Measurements from ENCODE around the gene PYGL. TPM values are rescaled to one million over a fixed set of nuclear protein-coding genes. Genes with fewer than 3 reads are reported as not detected.
"Not testable (repeated sequence)": the region's sequence is repeated elsewhere in the genome, so short reads cannot be mapped to it uniquely, and the experiment has no call there.

The PYGL gene
- total and polyA plus RNA-seq, 7 donors, result 21.7 to 49.9 (median 32.1) TPM

- 82 to 92% methylated on average over 2 of the region's 2 CpGs for WGBS, 2 donors
- no peaks in the 10 kb centered on the region for H3K4me1 ChIP-seq
- intact Hi-C loops (cut with DNase I), result no loop called here
- H3K36me3 ChIP-seq, result peaks cover 3 to 62% (median 7%) of the 10 kb centered on the region in 4 donors
- no peaks in the 10 kb centered on the region for H3K9me3 ChIP-seq
- no peak overlapping the region for H3K27ac ChIP-seq
- no peak overlapping the region for H3K4me3 ChIP-seq
- TF ChIP-seq POLR2AphosphoS5 (IDR thresholded peaks at IDR 0.05) (no peak), EP300 (IDR thresholded peaks at IDR 0.05) (no peak), POLR2A (IDR thresholded peaks at IDR 0.05) (no peak), CTCF (IDR thresholded peaks at IDR 0.05) (no peak)
- no peak for DNase-seq
- no peaks in the 10 kb centered on the region for H3K27me3 ChIP-seq
Observed at GRCh38 chr14:50922803-50923202, 21.5 kb downstream of the PYGL start.

DNA sequence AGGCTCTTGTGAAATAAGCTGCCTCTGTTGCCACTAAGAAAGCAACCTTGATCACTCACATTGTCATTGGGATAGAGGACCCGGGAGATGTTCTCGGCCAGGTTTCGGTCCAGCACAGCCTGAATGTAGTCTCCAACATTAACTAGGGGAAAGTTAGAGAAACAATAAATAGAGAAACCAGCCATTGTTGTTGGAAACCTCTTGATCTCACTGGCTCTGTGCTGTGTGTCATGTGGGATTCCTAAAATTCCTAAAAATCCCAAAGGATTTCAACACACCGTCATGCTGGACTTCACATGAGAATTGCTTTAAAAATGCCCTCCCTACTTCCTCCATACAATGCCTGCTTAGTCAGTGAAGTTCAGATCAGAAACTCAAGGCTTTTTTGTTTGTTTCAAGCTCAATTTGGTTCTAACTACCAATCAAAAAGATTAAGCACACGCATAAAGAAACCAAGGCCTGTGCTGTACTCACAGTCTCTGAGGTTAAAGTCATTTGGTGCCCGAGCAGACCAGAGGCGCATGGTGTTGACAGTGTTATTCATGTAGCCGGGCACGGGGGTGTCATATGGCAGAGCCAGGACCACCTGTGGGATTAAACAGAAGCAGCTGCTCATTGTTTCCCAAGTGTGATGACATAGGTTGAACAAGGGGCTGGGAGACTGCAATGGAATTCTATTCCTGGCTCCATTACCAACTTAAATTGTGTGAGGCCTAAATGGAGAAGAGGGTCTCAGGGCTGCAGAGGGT lies 23.6 kb downstream of the PYGL start:
- DNase-seq, result no peak
- H3K27me3 ChIP-seq, result no peaks in the 10 kb centered on the region
- H3K4me3 ChIP-seq, result no peak overlapping the region
- intact Hi-C loops (cut with DNase I), result no loop called here
- TF ChIP-seq CTCF (IDR thresholded peaks at IDR 0.05) (no peak), EP300 (IDR thresholded peaks at IDR 0.05) (no peak), POLR2AphosphoS5 (IDR thresholded peaks at IDR 0.05) (no peak), POLR2A (IDR thresholded peaks at IDR 0.05) (no peak)
- peaks cover 3 to 78% (median 7%) of the 10 kb centered on the region in 4 donors for H3K36me3 ChIP-seq
- H3K4me1 ChIP-seq, result no peaks in the 10 kb centered on the region
- H3K27ac ChIP-seq, result no peak overlapping the region
- 88 to 93% methylated on average over 9 of the region's 9 CpGs for WGBS, 2 donors
- H3K9me3 ChIP-seq, result no peaks in the 10 kb centered on the region

DNA sequence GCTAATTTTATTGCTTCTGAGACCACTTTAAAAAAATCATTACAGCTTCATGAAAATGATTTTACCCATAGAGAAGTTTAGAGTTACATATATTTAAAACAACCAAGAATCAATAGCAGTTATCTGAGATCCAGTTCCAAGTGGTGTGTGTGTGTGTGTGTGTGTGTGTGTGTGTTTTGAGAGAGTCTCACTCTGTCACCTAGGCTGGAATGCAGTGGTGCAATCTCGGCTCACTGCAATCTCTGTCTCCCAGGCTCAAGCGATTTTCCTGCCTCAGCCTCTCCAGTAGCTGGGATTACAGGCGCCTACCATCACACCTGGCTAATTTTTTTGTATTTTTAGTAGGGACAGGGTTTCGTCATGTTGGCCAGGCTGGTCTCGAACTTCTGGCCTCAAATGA lies 24.8 kb downstream of the PYGL start:
- H3K9me3 ChIP-seq; intact Hi-C loops (cut with DNase I); H3K27ac ChIP-seq; H3K4me1 ChIP-seq; DNase-seq; H3K4me3 ChIP-seq; H3K27me3 ChIP-seq: not testable (repeated sequence)
- 86 to 90% methylated on average over 5 of the region's 5 CpGs for WGBS, 2 donors
- peaks cover 3 to 82% (median 12%) of the 10 kb centered on the region in 4 donors for H3K36me3 ChIP-seq

- Histone ChIP-seq H3K4me3 (no peak overlapping the region), H3K27ac (no peak overlapping the region), H3K27me3 (no peaks in the 10 kb centered on the region), H3K36me3 (peaks cover 0 to 83% (median 17%) of the 10 kb centered on the region in 4 donors), H3K9me3 (no peaks in the 10 kb centered on the region), H3K4me1 (no peaks in the 10 kb centered on the region)
- intact Hi-C loops (cut with DNase I), result no loop called here
- DNase-seq, result no peak
- 95 to 96% methylated on average over 6 of the region's 6 CpGs for WGBS, 2 donors
- no peak for TF ChIP-seq POLR2AphosphoS5 (IDR thresholded peaks at IDR 0.05)
- no peak for TF ChIP-seq CTCF (IDR thresholded peaks at IDR 0.05)
- no peak for TF ChIP-seq POLR2A (IDR thresholded peaks at IDR 0.05)
- TF ChIP-seq EP300 (IDR thresholded peaks at IDR 0.05), result no peak
Observed at GRCh38 chr14:50917449-50917848, 26.8 kb downstream of the PYGL start.

GRCh38 chr14:50910495-50911420 lies 33.5 kb downstream of the PYGL start:
- intact Hi-C loops (cut with DNase I), result no loop called here
- no peak for DNase-seq
- 88% methylated on average over 5 of the region's 5 CpGs for WGBS, 2 donors
- H3K4me3 ChIP-seq, result no peak overlapping the region
- peaks cover 0 to 91% (median 46%) of the 10 kb centered on the region in 4 donors for H3K36me3 ChIP-seq
- no peaks in the 10 kb centered on the region for H3K27me3 ChIP-seq
- no peak overlapping the region for H3K27ac ChIP-seq
- H3K9me3 ChIP-seq, result no peaks in the 10 kb centered on the region
- H3K4me1 ChIP-seq, result no peaks in the 10 kb centered on the region
- no peak for TF ChIP-seq POLR2AphosphoS5 (IDR thresholded peaks at IDR 0.05)
- no peak for TF ChIP-seq POLR2A (IDR thresholded peaks at IDR 0.05)
- TF ChIP-seq EP300 (IDR thresholded peaks at IDR 0.05), result no peak
- TF ChIP-seq CTCF (IDR thresholded peaks at IDR 0.05), result no peak

Data from sigmoid colon (tissue), 7 donors.